Hepatocyte (in vitro differentiated cells): Measurements from ENCODE around the gene ATG4B. TPM values are rescaled to one million over a fixed set of nuclear protein-coding genes. Genes with fewer than 3 reads are reported as not detected.

ENCODE experiments used
- DNase-seq: peaks from one replicate; pipeline ENCODE4 v3.0.0-alpha.2; 2016; ENCODE audit warnings: low spot score
- H2AFZ ChIP-seq: fragments of 200-600 bp; sonication (generic); 2 replicates; pipeline ENCODE4 v1.6.0; 2016; ENCODE audit warnings: antibody characterized with exemption, mild to moderate bottlenecking
- H3K27ac ChIP-seq: fragments of 200-600 bp; sonication (generic); 2 replicates; pipeline ENCODE4 v1.5.1; 2016; ENCODE audit warnings: mild to moderate bottlenecking
- H3K27me3 ChIP-seq: fragments of 200-600 bp; sonication (generic); 2 replicates; pipeline ENCODE4 v1.6.1; 2016
- H3K36me3 ChIP-seq: fragments of 200-600 bp; sonication (generic); replicated peaks from 2 replicates; pipeline ENCODE4 v1.5.1; 2016; ENCODE audit warnings: low read depth; ENCODE audit not compliant: insufficient read depth
- H3K4me1 ChIP-seq: fragments of 200-600 bp; sonication (generic); 2 replicates; pipeline ENCODE4 v1.5.1; 2016; ENCODE audit warnings: mild to moderate bottlenecking, moderate library complexity; ENCODE audit not compliant: insufficient read depth
- H3K4me2 ChIP-seq: fragments of 200-600 bp; sonication (generic); 2 replicates; pipeline ENCODE4 v1.6.0; 2016
- H3K4me3 ChIP-seq: fragments of 200-600 bp; sonication (generic); 2 replicates; pipeline ENCODE4 v1.5.1; 2016; ENCODE audit warnings: mild to moderate bottlenecking
- H3K79me2 ChIP-seq: fragments of 200-600 bp; sonication (generic); 2 replicates; pipeline ENCODE4 v1.6.0; 2017; ENCODE audit warnings: mild to moderate bottlenecking
- H3K9me2 ChIP-seq: fragments of 200-600 bp; sonication (generic); replicated peaks from 2 replicates; pipeline ENCODE4 v1.6.0; 2017; ENCODE audit warnings: mild to moderate bottlenecking; ENCODE audit not compliant: insufficient read depth
- H3K9me3 ChIP-seq: fragments of 200-600 bp; sonication (generic); 2 replicates; pipeline ENCODE4 v1.5.1; 2016; ENCODE audit warnings: low read depth, mild to moderate bottlenecking
- H4K20me1 ChIP-seq: fragments of 200-600 bp; sonication (generic); 2 replicates; pipeline ENCODE4 v1.6.0; 2016; ENCODE audit warnings: mild to moderate bottlenecking; ENCODE audit not compliant: insufficient read depth, poor library complexity, severe bottlenecking
- EZH2 ChIP-seq: fragments of 200-600 bp; sonication (generic); IDR thresholded peaks from 2 replicates; pipeline ENCODE4 v1.6.1; 2016; ENCODE audit warnings: antibody characterized with exemption, mild to moderate bottlenecking, borderline replicate concordance
- EZH2phosphoT487 ChIP-seq: fragments of 200-600 bp; sonication (generic); IDR thresholded peaks from one replicate; pipeline ENCODE4 v1.6.1; 2018; ENCODE audit warnings: antibody characterized with exemption, mild to moderate bottlenecking, low read depth, moderate library complexity; ENCODE audit not compliant: unreplicated experiment, severe bottlenecking
- WGBS: methylation state at CpG from one replicate; pipeline ENCODE4 v1.1.6; 2016; ENCODE audit warnings: low lambda C conversion rate; ENCODE audit errors: missing lambda C conversion rate; 5-methylcytosine and 5-hydroxymethylcytosine counted together
- polyA plus RNA-seq: library from polyadenylated mRNA; unstranded; fragments of >200 nt; fragmentation: Nextera tagmentation; extraction: Ambion mirVana; gene quantifications from 2 replicates; pipeline ENCODE4 v1.2.1, GENCODE V29; 2016
- total RNA-seq: library from RNA; depleted of rRNA; stranded (reverse); fragments of >200 nt; gene quantifications from 2 replicates; pipeline ENCODE4 v1.2.3, GENCODE V29; 2014
- TF ChIP-seq, protein P1 (sequence below): fragments of 200-600 bp; sonication (generic); IDR thresholded peaks from 2 replicates; pipeline ENCODE4 v1.5.1; 2016; ENCODE audit warnings: antibody characterized with exemption, mild to moderate bottlenecking; ENCODE audit not compliant: poor library complexity

Gene ATG4B
- total and polyA plus RNA-seq, 2 experiments from 2014 or later: 61.3 to 108 TPM

DNA sequence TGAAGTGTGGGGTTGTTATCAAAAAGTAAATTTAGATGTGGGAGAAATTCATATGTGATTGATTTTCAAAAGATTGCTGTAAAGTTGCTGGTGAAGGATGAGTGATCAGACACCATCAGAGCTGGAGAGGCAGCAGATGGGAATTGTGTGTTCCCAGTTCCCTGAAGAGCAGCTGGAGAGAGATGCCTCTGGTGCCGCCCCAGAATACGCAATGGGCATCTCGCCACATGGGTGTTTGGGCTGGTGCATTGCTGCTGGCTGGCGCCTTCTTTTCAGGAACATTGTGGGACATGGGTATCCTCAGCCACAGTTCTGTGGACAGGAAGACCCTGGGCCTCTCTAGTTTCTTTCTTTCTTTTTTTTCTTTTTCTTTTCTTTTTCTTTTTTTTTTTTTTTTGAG, 11.9 kb downstream of the ATG4B start:
- TF ChIP-seq, protein P1, sequence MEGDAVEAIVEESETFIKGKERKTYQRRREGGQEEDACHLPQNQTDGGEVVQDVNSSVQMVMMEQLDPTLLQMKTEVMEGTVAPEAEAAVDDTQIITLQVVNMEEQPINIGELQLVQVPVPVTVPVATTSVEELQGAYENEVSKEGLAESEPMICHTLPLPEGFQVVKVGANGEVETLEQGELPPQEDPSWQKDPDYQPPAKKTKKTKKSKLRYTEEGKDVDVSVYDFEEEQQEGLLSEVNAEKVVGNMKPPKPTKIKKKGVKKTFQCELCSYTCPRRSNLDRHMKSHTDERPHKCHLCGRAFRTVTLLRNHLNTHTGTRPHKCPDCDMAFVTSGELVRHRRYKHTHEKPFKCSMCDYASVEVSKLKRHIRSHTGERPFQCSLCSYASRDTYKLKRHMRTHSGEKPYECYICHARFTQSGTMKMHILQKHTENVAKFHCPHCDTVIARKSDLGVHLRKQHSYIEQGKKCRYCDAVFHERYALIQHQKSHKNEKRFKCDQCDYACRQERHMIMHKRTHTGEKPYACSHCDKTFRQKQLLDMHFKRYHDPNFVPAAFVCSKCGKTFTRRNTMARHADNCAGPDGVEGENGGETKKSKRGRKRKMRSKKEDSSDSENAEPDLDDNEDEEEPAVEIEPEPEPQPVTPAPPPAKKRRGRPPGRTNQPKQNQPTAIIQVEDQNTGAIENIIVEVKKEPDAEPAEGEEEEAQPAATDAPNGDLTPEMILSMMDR: no peak
- no peak for TF ChIP-seq EZH2phosphoT487
- H3K36me3 ChIP-seq: no peaks in the 10 kb centered on the region
- peaks cover 38% of the 10 kb centered on the region for H4K20me1 ChIP-seq
- H3K9me3 ChIP-seq: no peaks in the 10 kb centered on the region
- no peaks in the 10 kb centered on the region for H3K27me3 ChIP-seq
- no peak overlapping the region for H3K4me3 ChIP-seq
- H3K4me2 ChIP-seq: no peak overlapping the region
- no peak for DNase-seq
- H3K27ac ChIP-seq: no peak overlapping the region
- H2AFZ ChIP-seq: no peak overlapping the region
- WGBS: 94% methylated on average over 4 of the region's 4 CpGs
- H3K4me1 ChIP-seq: no peaks in the 10 kb centered on the region
- H3K79me2 ChIP-seq: peaks cover 61% of the 10 kb centered on the region
- no peaks in the 10 kb centered on the region for H3K9me2 ChIP-seq

DNA sequence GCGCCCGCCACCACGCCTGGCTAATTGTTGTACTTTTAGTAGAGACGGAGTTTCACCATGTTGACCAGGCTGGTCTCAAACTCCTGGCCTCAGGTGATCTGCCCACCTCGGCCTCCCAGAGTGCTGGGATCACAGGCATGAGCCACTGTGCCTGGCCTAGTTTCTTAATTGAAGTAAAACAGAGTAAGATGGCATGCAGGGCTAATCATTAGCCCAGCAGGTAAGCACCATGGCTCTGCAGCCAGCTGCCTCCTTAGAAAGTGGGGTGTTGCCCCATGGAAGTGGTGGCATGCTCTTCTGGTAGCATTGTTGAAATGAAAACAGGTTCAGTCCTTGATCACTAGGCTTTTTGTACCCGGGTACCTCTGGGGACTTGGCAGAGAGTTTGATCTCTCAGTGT, 12.4 kb downstream of the ATG4B start:
- 93% methylated on average over 6 of the region's 6 CpGs for WGBS
- no peak overlapping the region for H3K4me2 ChIP-seq

DNA sequence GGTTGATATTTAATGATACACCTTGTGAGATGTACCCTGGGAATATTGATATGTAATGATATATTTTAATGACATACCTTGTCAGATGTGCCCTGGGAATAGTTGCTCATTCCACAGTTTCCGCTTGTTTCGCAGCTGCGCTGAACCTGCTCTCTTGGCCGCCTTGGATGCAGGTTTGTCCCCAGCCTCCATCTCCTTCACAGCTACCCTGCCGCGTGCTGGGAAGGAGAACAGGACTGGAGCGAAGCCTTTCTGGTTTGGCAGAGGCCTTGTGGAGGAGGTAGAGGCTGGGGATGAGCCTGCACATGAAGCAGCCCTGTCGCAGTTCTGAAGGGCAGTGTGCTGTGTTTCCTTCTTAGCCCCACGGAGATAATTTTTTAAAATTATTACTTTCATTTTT, 14.6 kb downstream of the ATG4B start:
- Histone ChIP-seq H3K79me2 (peaks cover 34% of the 10 kb centered on the region), H3K9me3 (no peaks in the 10 kb centered on the region), H3K4me3 (no peak overlapping the region), H2AFZ (no peak overlapping the region), H3K27me3 (no peaks in the 10 kb centered on the region), H4K20me1 (peaks cover 14% of the 10 kb centered on the region), H3K27ac (no peak overlapping the region), H3K9me2 (no peaks in the 10 kb centered on the region), H3K4me1 (no peaks in the 10 kb centered on the region), H3K4me2 (no peak overlapping the region), H3K36me3 (no peaks in the 10 kb centered on the region)
- no peak for DNase-seq
- 99% methylated on average over 9 of the region's 9 CpGs for WGBS
- TF ChIP-seq EZH2: no peak
- TF ChIP-seq, protein P1: no peak
- no peak for TF ChIP-seq EZH2phosphoT487

More for the DNA sequence above, 12.4 kb downstream of the ATG4B start:
- Histone ChIP-seq H3K27ac (no peak overlapping the region), H3K9me3 (no peaks in the 10 kb centered on the region), H2AFZ (no peak overlapping the region), H3K4me3 (no peak overlapping the region), H4K20me1 (peaks cover 34% of the 10 kb centered on the region), H3K4me1 (no peaks in the 10 kb centered on the region), H3K36me3 (no peaks in the 10 kb centered on the region), H3K9me2 (no peaks in the 10 kb centered on the region), H3K79me2 (peaks cover 56% of the 10 kb centered on the region), H3K27me3 (no peaks in the 10 kb centered on the region)
- TF ChIP-seq, protein P1: no peak
- TF ChIP-seq EZH2: no peak
- DNase-seq: no peak

- Histone ChIP-seq H3K36me3 (no peaks in the 10 kb centered on the region), H3K9me3 (no peaks in the 10 kb centered on the region), H3K27ac (no peak overlapping the region), H3K4me1 (no peaks in the 10 kb centered on the region), H3K79me2 (peaks cover 28% of the 10 kb centered on the region), H3K27me3 (no peaks in the 10 kb centered on the region), H4K20me1 (peaks cover 14% of the 10 kb centered on the region), H3K9me2 (no peaks in the 10 kb centered on the region), H3K4me3 (no peak overlapping the region), H2AFZ (no peak overlapping the region), H3K4me2 (no peak overlapping the region)
- TF ChIP-seq EZH2 (no peak), EZH2phosphoT487 (no peak)
- TF ChIP-seq, protein P1: no peak
- over 99% methylated on average over 9 of the region's 9 CpGs for WGBS
- DNase-seq: no peak
Measured at GRCh38 chr2:241652722-241653121, 15.2 kb downstream of the ATG4B start.
